GM19452 (cell line): ENCODE data around the gene ATG4B.
A peak's percentile ranks its signal among the peaks of the same experiment; 100 is the strongest.

Experiments used
- ATAC-seq: cut with Tn5 transposase; IDR thresholded peaks from one replicate; pipeline ENCODE4 v1.9.1; 2021; ENCODE audit not compliant: unreplicated experiment

ATG4B gene

GRCh38 chr2:241612156-241613016 is 25.1 kb upstream of the ATG4B start:
- no peak for ATAC-seq

GRCh38 chr2:241613017-241613780 is 24.3 kb upstream of the ATG4B start:
- ATAC-seq, result no peak

GRCh38 chr2:241615041-241615440 is 22.5 kb upstream of the ATG4B start:
- ATAC-seq, result no peak

GRCh38 chr2:241615522-241616052 is 21.9 kb upstream of the ATG4B start:
- ATAC-seq, result no peak

- ATAC-seq, result no peak
Measured at GRCh38 chr2:241616168-241617125, 21.0 kb upstream of the ATG4B start.

GRCh38 chr2:241617431-241618154 is 19.9 kb upstream of the ATG4B start:
- peak; percentile 56 for ATAC-seq

GRCh38 chr2:241618296-241618805 is 19.1 kb upstream of the ATG4B start:
- ATAC-seq, result no peak

- ATAC-seq, result no peak
Measured at GRCh38 chr2:241618829-241619228, 18.7 kb upstream of the ATG4B start.

GRCh38 chr2:241619597-241620418 is 17.7 kb upstream of the ATG4B start:
- ATAC-seq, result no peak

- ATAC-seq, result no peak
Measured at GRCh38 chr2:241620419-241620769, 17.1 kb upstream of the ATG4B start.

GRCh38 chr2:241627675-241628074 is 9.8 kb upstream of the ATG4B start:
- ATAC-seq, result no peak

- ATAC-seq, result no peak
Measured at GRCh38 chr2:241629762-241630435, 7.6 kb upstream of the ATG4B start.

GRCh38 chr2:241632478-241633325 is 4.8 kb upstream of the ATG4B start:
- ATAC-seq, result no peak

GRCh38 chr2:241633561-241633960 is 3.9 kb upstream of the ATG4B start:
- no peak for ATAC-seq

- no peak for ATAC-seq
Measured at GRCh38 chr2:241635756-241636155, 1.7 kb upstream of the ATG4B start.

- ATAC-seq, result peak; percentile 31
Measured at GRCh38 chr2:241636182-241637017, 1.1 kb upstream of the ATG4B start.
